Fibroblast of upper back skin (primary cell): ENCODE measurements around the gene TBXAS1.
A peak's percentile ranks its signal among the peaks of the same experiment; 100 is the strongest.

Experiments used
- DNase-seq: peaks from one replicate; pipeline ENCODE4 v3.0.0-alpha.2; 2013

TBXAS1 gene

DNA sequence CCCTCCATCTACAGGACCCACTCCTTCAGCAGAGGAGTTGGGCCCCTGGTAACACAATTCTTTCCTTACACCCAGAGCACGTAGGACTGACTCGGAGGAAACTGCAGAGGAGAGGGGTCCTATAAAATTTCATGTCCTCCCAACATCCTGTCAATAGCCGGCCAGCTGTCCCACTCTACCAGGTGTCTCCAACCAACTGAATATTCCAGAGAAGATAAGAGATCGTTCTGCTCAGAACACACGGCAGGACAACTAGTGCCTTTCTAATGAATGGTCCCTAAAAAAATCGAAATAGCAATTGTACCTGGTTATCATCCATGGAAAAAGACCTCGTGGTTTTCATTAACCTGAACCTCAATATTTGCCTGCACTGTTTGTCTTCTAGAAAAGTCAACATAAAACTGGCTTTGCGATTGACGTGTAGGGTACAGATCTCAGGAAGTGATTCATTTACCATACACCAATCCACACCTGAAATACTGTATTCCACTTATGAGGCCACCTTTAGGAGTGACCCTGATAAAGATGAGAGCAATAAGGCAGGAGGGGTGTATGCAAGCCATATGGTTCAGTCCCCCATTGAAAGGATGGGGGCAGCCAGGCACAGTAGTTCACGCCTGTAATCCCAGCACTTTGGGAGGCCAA is 121.9 kb downstream of the TBXAS1 start:
- no peak for DNase-seq

DNA sequence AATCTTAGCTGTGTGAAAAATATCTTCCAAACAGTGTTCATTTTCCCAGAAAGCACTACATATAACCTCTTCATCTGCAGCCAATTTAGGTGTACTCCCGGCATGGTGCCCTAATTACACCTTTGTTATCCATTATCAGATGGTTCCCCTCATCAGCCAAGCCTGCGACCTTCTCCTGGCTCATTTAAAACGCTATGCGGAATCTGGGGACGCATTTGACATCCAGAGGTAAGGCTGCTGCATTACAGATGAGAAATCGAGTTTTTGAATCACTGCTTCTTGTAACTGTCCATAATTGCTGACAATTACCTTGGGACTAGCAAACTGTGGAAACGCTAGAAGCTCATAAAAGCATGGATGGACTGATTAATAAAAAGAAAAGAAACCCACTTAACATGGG is 124.2 kb downstream of the TBXAS1 start:
- no peak for DNase-seq

DNA sequence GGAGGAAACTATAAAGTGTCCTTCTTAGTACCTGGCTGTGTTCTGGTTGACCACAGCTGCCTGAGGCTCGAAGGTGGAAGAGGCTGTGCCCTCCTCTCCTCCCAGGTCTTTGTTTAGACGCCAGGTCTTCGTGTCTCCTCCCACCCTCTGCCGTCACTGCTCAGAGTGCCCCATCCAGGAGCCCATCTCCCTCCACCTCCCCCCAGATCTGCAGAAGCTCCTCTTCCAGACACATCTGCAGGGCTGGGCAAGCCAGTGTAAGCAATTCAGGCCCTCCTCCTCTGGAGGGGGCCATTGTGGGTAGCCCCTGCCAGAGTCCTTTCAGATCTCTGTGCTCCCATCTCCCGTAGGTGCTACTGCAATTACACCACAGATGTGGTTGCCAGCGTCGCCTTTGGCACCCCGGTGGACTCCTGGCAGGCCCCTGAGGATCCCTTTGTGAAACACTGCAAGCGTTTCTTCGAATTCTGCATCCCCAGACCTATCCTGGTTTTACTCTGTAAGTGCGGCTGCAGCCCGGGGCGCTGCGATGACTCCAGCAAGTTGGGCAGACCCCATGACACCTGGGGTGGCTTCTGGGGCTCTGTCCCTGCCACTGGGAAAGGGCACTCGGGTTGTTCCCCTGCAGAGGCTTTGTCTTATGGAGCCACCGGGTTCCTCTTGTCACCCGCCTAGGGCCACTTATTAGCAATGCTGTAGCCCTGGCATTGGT is 126.2 kb downstream of the TBXAS1 start:
- no peak for DNase-seq

- peak; percentile 14 for DNase-seq
Measured at GRCh38 chr7:139958599-139959284, 129.7 kb downstream of the TBXAS1 start.

DNA sequence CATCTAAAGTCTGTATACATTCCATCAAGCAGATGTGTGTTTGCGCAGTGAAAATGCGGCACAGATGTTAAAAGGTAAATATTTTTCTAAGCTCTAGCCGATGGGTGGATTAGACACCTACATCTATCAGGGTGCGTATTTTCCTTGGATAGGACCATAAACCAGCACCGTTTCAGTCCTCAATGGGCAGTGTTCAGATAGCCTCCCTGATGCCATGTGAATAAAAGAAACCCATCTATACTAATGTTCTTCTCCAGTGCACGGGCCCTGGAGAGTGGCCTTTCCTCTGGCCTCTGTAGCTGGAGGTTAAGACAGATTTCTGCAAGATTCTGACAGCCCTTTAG is 130.2 kb downstream of the TBXAS1 start:
- no peak for DNase-seq

DNA sequence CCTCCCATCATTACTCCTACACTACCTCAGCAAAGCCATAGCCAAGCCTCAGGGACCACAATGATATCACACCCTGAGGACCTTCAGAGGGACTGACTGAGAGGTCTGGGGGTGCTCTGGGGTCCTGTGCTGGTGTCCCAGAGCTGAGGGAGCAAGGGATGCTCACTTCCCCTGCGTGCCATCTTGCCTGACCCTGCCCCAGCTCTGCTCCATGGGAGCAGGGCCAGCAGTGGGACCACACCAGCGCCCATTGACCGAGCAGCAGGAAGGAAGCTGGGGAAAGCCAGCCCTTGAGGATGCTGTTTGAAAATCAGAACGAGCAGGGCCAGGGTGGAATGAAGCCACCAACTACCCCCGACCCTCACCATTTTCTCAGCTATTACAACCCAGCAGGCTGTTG is 130.7 kb downstream of the TBXAS1 start:
- no peak for DNase-seq

DNA sequence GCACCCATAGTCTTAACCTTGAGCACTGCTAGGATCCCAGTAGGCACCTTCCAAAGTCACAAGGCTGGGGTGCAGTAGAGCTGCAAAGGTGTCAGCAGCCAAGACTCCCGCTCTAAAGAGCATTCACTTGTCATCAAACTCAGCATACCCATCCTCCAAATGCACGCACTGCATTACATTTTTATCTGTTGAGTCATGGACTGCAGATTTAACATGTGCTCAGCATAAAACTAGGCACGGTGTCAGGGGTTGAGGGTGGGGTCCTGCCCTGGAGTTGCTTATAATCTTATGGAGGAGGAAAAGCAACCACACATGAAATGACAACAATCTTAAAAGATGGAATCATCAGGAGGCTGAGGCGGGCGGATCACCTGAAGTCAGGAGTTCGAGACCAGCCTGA is 131.1 kb downstream of the TBXAS1 start:
- peak; percentile 39 for DNase-seq

- no peak for DNase-seq
Measured at GRCh38 chr7:139965942-139966628, 137.0 kb downstream of the TBXAS1 start.

GRCh38 chr7:139966949-139967348 is 137.9 kb downstream of the TBXAS1 start:
- DNase-seq, result no peak

GRCh38 chr7:139968931-139969330 is 139.9 kb downstream of the TBXAS1 start:
- DNase-seq, result no peak

DNA sequence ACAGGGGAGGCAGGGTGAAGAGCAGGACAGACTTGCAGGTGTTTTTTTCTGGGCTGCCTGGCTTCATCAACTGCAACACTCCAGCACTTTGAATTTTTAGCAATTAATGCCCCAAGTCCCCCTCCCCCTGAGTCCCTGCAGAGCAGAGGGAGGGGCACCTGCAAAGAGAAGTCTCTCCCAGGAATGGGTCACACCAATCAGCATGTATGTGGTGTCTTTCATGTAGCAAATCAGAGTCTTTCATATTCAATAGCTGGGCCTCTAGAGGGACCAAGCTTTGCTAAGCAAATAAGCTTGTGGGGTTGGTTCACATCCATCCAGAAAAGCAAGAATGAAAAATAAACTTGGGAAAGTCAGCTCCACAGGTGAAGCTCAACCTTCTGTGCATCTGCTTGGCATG is 143.0 kb downstream of the TBXAS1 start:
- DNase-seq, result no peak

DNA sequence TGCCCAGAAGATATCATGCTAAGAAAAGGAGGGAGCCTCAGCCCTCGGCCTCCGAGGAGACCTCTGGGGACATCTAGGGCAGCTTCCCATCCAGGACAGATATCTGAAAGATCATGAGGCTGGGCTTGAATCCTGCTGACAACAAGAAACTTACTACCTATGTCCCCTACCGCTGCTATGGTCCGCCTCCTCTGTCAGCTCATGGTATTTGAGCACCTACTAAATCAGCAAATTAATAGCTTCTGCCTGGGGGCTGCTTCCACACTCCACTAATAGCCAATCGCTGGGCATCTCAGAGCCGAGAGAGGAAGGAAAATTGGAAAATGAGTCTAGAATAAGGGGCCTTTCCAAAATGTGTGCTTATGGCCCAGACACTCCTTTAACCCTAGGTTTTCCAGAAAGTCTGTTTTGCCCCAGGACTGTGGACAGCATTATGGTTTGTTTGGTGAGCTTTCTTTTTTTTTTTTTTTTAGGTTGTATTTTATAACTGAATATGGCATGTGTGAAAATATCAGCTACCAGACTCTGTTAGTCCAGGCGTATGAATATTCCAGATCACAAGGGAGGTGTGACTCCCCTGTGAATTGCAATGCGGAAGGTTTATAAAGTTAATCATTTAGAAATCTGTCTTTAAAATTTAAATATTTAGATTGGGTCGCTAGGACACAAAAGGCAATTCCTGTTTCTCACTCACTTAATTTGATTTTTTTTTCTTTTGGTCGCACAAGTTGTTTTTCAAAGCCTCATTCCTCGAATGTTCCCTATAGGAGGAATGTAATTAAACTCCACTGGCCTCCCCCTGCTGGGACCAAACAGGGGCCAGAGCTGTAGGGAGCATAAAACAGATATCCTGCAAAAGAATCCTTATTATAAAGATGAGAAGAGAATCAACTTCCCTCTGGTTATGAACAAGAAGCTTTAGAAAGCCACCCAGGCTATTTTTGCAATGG is 144.3 kb downstream of the TBXAS1 start:
- DNase-seq, result no peak

DNA sequence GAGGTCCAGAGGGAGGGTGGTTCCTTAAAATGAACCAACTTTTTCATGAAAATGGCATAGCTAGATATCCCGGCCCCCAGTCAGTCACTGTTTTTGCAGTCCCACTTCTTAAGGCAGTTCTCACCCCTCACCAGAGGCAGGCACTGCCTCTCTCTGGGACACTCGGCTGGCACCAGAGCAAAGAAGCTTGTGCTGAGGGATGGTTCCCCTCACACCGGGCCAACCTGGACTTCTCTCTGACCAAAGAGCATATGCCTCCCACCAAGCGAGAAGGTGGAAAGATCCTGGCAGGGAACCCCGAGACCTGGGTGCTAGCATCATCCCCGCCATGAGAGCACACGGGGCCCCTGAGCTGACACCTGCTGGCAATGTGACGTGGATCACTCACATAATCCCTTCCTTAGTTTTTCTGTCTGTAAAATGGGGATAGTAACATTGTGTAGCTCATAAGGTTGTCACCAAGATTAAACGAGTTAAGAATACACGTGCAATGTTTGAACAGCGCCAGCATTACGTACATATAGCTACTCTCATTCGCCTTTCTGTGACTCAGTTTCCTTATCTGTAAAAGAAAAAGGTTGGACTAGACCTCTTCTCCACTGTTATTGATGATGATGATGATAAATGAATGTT is 145.2 kb downstream of the TBXAS1 start:
- DNase-seq, result no peak

GRCh38 chr7:139976055-139976837 is 147.2 kb downstream of the TBXAS1 start:
- DNase-seq, result no peak

DNA sequence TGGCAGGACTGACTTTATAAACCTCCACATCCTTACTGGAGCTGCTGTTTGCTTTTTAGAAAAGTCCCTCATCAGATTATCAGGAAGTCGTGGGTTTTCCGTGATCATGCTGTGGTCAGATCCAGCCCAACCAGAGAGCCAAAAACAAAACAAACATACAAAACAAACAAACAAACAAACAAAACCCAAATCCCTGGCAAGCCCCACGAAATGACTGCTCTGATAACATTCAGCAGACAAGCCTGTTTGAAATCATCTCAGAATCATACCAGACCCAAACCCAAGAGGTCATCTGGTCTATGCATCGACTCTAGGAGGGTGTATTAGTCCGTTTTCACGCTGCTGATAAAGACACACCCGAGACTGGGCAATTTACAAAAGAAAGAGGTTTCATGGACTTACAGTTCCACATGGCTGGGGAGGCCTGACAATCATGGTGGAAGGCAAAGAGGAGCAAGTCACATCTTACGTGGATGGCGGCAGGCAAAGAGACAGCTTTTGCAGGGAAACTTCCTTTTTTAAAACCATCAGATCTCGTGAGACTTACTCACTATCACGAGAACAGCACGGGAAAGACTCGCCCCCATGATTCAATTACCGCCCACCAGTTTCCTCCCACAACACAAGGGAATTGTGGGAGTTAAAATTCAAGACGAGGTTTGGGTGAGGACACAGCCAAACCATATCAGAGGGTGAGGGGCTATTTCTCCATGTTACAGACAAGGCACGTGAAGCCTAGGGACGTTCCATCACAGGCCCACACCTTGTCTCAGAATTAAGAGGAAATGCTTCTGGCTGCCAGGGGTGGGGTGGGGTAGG is 148.0 kb downstream of the TBXAS1 start:
- DNase-seq, result no peak

GRCh38 chr7:139981511-139981895 is 152.4 kb downstream of the TBXAS1 start:
- no peak for DNase-seq

- no peak for DNase-seq
Measured at GRCh38 chr7:139982927-139983920, 154.2 kb downstream of the TBXAS1 start.

DNA sequence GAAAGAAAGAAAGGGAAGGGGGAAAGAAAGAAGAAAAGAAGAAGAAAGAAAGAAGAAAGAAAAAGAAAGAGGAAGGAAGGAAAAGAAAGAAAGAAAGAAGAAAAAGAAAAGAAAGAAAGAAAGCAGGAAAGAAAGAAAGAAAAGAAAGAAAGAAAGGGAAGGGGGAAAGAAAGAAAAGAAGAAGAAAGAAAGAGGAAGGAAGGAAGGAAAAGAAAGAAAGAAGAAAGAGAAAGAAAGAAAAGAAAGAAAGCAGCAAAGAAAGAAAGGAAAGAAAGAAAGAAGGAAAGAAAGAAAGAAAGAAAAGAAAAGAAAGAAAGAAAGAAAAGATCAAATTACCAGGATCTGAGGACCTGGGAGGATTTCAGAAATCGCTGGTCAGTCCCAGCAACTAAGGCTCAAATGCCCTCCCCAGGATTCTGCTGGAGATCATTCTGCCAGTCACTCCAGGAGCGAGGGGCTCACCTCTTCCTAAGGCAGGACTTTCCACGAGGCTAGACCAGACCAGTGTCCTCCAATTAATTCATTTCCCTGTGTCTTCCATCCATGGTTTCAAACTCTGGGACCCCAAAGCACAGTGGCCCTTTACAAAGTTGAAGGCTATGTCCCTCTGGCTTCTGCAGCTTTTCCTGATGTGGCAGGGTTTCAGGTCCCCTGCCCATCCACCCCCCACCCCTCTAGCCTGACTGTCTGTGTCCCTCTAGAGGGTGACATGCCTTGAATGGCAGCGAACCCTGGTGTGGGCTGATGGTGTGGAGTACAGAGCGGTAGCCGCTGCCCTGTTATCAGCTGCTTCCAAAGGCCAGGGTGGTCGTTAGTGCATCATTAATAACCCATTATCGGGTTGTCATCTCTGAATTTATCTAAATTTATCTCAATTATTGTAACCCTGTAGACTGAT is 155.8 kb downstream of the TBXAS1 start:
- no peak for DNase-seq
